HG03378 (cell line): Measurements from ENCODE around the gene LINGO1.

Source experiments
- ATAC-seq: cut with Tn5 transposase; IDR thresholded peaks from one replicate; pipeline ENCODE4 v1.9.1; 2021; ENCODE audit warnings: mild to moderate bottlenecking, moderate library complexity; ENCODE audit not compliant: unreplicated experiment

Gene LINGO1, protein sequence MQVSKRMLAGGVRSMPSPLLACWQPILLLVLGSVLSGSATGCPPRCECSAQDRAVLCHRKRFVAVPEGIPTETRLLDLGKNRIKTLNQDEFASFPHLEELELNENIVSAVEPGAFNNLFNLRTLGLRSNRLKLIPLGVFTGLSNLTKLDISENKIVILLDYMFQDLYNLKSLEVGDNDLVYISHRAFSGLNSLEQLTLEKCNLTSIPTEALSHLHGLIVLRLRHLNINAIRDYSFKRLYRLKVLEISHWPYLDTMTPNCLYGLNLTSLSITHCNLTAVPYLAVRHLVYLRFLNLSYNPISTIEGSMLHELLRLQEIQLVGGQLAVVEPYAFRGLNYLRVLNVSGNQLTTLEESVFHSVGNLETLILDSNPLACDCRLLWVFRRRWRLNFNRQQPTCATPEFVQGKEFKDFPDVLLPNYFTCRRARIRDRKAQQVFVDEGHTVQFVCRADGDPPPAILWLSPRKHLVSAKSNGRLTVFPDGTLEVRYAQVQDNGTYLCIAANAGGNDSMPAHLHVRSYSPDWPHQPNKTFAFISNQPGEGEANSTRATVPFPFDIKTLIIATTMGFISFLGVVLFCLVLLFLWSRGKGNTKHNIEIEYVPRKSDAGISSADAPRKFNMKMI

DNA sequence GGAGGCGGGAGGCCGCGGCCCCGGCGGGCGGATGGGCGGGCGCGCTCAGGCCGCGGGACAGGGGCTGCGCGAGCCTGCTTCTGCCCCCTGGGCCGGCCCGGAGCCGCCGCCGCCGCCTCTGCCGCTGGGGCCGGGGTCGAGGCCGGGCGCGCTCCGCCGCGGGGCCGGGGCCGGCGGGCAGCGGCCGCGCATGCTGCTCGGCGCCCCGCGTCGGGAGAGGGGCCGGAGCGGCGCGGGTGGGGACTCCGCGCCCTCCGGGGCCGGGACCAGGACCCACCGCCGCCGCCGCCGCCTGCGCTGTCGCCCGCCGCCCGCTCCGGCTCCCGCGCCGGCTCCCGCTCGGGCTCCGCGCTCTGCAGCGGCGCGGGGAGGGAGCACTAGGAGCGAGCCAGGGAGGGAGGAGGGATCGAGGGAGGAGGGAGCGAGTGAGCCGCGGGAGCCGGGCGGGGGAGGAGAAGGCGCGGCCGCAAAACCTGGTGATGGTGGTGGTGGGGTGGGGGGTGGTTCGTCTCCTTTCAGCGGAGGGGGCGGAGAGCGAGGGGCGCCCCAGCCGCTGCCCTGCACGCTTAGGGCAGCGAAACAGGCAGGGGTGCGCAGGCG lies at the start of gene LINGO1:
Gene LINGO1, minus strand, starts transcription at position 379 of the 600 bp plus-strand sequence. CDS start 597 bp downstream, outside the sequence.
- no peak for ATAC-seq

DNA sequence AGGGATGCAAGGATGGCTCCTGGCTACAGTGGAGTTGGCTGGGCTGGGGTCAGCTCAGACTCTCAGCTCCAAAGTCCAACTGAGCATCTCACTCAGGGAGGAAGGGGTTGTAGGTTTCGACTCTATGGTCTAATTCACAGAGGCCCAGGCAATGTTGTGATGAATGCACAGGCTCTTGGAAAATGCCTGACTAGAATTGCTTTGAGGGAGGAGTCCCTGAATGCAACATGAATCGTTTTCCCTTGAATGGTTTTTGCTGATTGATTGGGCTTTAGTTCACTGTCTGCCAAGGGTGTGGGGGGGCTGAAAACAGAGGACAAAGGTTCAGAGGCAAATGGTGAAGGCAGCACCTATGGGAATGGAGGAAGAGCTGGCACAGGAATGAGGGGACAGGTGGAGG lies 48.6 kb upstream of the LINGO1 start:
- no peak for ATAC-seq

DNA sequence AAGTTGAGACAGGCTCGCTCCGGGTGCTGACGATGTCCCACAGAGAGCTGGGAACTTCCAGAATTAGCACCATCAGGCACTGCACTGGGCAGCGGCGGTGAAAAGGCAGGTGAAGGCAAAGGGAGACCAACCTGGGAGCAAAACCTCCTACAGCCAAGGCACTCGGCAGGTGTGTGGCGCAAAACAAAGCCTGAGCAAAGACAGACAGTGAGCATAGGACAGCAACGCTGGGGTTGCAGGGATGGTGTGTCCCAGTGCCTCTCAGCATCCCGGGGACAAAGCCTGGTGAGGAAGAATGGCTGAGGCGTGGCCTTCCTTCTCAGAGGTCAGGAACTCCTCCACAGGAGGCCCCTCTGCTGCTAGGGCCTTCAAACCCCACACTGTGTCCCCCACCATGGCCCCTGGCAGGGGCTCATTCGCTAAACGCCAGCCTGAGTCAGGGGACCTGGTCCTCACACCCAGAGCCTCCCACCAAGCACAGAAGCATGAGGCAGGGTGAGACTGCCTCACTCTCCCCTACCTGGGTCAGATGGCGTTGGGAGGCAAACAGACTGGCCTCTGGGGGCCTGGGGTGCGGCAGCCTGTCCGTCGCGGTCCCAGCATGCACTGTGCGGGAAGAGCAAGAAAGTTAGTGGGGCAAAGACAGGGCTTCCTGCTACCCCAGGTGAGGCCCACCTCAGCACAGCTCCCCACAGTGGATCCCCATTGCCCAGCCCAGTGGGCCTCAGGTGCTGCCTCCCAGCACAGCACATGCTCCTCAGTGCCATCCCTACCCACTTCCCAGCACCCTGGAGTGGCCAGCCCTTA lies 44.1 kb upstream of the LINGO1 start:
- no peak for ATAC-seq

DNA sequence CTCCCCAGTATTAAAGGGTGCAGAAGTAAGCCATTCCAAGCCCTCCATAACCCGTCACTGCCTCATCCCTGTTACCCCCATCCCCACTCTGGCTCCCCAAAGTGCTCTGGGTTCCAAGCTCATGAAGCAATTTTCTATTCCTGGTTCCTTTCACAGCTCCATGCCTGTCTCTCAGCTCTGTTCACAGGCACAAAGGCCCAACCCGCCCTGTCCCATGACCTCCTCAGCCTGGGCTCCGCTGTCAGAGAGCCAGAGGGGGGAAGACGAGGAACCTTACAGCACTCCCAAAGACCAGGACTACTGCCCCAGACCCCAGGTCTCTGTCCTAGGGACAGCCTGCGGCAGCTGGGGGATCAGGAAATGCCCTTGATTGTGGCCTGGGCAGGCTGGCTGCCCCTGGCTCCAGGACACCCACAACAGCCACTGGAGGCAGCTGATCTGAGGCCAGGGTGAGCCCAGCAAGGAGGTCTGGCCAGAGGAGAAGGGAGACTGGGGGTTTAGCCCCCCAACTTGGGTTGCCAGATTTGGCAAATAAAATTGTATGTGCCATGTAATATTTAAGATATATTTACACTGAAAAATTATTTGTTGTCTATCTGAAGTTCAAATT lies 43.2 kb upstream of the LINGO1 start:
- ATAC-seq, result no peak

DNA sequence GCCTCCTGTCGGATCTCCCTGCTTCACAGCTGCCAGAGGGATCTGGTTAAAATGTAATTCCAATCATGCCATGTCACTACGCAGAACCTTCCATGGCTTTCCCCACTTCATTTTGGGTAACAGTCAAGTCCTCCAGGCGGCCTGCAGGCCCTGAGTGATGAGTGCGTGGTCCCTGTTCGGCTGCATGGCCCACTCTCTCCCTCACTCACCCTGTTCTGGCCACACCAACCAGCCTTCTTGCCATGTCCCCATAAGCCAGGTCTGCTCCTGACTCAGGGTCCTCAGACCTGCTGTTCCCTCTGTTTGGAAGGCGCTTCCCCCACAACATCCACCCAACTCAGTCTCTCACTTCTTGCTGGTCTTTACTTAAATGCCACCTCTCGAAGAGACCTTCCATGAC lies 41.6 kb upstream of the LINGO1 start:
- ATAC-seq, result no peak

DNA sequence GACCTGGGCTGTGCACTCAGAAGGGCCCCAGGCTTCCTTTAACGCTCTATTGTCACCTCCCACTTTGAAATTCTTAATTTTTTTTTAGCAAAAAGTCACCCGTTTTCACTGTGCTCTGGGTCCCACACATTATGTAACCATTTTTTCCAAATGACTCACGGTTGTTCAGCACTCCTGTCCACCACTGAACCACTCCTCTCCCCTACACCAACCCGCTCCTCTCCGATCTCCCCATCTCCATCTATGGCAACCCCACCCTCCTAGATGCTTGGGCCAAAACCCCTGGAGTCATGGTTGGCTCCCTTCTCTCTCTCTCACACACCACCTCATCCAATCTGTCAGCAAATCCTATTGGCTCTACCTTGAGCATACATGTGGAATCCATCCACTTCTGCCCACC lies 41.2 kb upstream of the LINGO1 start:
- ATAC-seq, result no peak

DNA sequence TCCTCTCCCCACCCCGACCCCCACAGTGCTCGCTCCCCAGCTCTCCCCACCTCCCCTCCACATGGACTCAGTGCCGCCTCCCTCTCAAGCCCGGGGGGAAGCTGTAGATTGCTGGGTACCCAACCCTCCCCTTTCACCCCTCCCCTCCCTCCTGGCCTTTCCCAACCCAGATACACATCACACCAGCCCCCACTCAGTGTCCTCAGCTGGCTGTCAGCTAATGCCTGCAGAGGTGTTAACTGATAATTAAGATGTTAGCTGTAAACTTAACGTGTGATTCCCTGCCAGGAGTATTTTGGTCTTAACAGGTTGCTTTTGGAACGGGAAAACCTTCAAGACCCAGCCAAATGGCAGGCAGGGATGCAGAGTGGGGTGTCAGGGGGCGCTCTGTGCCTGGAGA lies 39.4 kb upstream of the LINGO1 start:
- ATAC-seq, result no peak

DNA sequence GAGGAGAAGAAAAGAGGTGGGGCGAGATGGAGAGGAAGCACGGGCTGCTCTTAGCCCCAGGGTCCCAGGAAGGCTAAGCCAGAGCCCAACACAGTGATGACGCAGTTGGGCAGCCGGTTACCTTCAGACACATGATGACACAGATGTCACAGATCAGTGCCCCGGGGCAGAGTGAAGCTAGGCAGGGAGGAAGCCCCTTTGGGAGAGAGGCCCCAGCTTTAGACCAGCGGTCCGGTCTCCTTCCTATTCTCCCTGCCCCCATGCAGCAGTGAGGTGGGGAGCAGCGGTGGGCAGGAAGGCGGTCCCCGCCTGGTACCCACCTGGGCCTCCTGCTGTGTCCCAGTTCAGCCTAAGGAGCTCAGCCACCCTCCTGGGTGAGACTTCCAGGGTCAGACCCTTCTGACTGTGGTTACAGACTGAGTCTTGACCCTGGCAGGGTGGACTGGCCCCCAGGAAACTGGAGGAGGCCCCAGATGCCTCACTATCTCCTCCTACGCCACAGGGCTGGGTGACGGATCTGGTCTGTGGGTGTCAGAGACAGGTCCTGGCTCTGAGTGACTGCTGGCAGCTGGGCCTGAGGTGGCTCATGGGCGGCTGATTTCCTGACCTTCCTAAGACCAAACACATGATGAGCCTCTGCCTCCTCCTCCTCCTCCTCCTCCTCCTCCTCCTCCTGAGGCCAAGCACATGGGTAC lies 38.8 kb upstream of the LINGO1 start:
- no peak for ATAC-seq

DNA sequence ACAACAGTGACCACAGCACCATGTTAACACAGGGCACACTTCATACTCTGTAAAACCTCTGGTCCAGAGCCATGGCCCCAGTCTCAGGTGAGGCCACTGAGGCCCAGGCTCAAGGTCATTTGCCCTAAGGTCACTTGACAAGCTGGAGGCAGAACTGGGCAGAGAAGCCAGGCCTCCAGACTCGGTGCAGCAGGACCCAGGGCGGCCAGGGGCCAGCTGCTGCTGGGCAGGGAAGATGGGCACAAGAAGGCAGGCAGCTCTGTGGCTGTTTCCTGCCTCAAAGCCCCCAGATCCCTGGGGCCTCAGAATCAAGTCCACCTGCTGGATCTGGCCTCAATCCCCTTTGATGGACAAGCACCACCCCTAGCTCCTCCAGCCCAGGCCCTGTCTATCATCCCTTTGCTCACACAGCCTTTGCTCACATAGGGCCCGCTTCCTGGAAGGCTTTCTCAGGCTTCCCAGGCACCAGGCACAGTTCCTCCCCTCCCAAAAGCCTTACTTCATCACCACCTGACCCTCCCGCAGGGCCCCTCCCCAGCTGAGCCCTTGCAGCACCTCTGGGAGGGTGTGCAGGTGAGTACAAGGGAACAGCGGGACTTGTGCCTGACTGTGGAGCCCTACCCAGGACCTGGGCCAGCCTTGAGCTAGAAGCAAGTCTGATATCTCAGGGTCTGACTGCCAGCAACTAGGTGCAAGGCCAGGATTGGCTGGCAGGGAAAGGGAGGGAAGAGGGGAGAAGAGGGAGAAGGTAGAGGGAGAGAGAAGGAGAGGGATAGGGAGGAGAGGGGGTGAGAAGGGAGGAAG lies 38.0 kb upstream of the LINGO1 start:
- ATAC-seq, result no peak

DNA sequence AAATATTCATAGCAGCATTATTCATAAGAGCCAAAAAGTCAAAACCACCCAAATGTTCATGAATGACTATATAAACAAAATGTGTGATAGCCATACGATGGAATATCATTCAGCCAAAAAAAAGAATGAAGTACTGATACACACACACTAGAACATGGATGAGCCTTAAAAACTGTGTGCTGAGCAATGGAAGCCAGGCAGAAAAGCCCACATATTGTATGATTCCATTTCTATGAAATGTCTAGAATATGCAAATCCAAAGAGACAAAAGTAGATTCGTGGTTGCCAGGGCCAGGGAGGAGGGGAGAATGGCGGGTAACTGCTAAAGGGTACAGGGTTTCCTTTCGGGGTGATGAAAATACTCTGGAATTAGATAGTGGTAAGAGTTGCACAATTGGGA lies 37.2 kb upstream of the LINGO1 start:
- no peak for ATAC-seq

DNA sequence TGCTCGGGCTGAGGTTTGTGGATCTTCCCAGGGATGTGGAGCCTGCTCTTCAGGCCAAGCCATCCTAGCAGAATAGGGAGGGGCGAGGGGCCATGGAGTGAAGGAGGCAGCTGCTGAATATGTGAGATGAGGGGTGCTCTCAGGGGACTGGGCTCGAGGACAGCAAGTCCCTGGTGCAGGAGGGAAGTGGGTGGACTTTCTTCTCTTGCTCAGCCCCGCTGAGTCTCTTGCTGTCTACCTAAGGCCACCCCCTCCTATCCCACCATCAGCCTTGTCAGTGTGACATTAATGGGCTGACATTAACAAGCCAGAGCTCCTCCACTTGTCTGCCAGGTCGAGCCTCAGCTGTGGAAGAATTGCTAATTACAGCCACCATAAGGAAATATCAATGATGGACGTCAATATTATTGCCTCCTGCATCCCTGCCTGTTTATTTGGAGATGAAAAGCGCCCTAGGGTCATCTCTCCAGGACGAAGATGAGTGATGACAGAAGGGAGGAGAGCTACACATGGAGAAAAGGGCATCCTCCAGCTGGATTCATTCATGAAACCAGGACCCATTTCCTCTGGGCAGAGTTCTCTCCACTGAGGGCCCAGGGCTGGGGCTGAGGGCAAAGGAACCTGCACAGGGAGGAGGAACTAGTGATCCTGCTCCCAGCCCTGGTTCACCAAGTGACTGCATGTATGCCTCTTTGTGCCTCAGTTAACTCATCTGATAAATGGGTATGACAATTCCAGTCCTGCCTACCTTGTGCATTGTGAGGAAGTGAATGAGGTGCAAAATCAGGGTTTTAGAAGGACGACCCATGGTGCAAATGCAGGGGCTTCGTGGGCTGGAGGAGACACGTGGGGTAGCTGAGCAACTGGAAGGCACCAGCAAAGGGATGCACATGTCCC lies 34.9 kb upstream of the LINGO1 start:
- no peak for ATAC-seq

DNA sequence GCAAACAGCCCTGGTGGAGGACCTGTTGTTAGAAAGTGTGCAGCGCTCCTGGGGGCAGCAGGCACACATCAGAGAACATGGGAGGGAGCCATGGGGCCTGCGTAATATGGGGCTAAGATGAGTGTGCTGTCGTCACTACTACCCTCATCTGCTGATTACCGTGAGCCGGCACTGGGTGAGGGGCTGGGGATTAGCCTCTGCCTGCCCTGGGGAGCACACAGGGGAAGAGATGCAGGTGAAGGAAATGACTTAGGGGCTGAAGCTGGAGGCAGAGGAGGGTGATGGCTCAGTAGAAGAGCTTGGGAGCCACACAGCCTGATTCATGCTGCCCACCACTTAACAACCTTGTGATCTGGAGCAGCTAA lies 33.6 kb upstream of the LINGO1 start:
- no peak for ATAC-seq

DNA sequence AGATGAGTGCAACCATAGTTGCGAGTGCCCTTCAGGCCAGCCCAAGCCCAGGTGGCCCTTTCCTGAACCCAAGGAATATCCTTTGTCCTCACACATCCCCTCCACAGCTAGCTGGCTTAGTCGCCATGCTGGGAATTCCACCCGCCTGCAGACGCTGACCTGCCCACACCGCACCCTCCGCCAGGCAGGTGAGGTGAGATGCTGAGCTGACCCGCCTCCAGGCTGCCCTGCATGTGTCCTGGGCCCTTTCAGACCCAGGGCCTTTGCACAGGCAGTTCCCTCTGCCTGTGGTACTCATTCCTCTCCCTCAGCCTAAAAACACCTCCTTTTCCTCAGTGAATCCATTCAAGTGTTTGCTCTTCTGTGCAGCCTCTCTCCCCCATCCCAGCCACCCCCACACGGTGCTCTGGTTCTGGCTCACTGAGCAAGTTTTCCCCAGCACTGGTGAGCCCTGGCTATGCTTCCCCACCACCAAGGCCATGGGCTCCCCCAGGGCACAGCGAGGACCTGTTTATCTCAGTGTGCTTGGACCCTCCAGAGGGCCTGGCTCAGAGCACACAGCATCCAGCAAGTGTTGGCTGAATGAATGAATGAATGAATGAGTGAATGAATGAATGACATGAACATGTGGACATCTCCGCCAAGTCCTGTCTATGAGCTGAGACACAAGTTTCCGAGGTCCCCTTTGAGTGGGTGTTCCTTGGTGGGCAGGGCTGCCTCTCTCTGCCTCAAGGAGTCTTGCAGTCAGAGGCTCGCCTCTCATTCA lies 33.0 kb upstream of the LINGO1 start:
- ATAC-seq, result no peak

DNA sequence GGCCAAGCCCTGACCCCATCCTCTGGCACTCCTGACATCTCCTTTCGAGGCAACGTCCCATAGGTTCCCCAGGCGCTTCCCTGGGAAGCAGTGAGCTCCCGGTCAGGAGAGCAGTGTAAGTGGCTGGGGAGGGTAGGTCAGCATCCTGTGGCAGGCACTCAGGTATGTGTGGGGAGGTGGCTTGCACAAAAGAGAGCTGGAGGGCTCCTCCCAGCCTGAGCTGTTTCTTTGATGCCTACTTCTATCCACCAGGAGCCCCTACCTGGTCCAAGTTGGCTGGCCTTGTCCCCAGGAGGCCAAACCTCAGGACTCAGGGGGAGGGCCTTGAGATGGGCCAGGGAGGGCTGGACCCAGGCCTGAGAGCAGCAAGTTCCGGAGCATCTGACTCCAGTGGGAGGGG lies 31.7 kb upstream of the LINGO1 start:
- ATAC-seq, result no peak

DNA sequence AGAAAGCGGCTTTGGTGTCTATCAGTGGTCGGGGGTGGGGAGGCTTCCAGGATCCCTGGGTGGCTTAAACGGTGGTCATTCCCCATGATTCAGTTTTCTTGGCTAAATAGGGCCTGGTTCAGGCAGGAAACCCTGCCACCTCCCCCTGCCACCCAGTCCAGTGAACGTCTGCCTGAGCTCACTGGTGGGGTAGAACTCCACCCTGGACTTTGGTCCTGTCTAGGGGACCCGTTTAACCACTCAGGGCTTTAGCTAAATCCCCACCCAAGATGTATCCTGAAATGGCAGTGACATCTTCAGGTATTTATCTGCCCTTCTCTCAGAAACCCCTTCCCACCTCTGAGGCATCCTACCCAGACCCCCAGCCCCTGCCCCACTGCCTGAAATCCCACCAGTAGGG lies 30.5 kb upstream of the LINGO1 start:
- no peak for ATAC-seq

DNA sequence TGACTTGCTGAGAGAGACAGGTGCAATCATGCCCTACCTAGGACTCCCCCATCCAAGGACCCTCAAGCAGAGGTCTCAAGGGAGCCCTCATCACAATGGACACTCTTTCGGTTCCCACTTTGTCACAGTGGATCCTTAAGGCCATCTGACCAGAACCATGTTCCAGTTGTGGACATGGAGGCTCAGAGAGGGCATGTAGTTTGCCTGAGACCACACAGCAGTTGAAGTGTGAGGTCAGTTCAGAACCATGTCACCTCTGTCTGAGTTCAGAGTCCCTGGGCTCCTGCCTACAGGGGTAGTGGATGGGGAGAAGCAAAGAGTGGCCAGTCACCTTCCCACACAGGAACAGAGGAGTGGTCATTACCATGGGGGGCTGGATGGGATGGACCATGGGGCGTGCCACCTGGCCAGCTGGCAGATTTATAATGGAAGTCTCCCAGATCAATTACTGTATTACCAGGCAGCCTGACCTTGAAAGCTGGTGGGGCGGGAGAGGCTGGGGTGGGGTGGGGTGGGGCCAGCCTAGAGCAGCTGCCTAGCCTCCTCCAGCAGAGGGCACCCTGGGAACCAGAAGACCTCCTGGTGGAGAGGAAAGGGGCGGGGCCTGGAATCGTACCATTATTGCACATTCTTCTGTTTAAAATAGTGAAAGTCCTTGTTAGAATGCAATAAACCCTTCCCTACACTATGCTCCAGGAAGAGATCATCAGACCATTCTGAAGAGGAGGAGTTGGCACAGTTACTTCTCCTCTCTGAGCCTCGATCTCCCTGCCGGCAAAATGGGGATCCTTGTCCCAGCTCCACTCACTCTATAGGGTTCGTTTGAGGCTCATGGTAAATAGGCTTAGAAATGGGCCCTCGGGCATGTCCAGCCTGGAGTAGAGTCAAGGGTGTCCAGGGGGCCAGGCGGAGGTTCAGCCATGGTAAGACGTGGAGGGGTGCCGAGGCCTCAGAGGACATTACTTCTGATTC lies 26.9 kb upstream of the LINGO1 start:
- no peak for ATAC-seq

DNA sequence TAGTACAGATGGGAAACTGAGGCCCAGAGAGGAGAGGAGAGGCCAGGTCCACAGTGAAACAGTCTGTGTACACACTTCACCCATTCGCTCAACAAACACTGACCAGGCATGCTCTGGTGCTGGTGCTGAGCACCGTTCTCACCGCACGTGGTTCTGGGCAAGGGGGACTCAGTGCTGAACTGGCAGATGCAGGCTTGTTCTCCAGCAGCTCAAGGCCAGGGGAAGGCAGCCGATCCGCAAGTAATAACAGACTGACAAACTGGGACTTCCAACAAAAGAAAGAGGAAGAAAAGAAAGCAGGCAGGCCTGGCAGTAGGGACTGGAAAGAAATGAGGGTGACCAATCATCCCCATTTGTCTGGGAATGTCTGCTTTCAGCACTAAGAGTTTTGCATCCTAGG lies 25.6 kb upstream of the LINGO1 start:
- ATAC-seq, result no peak
